Cortex of kidney (tissue), 1 donor: ENCODE data around the gene JSRP1.

Experiments used
- DNase-seq: peaks from one replicate; lab custom pipeline; 2025; lab: John Stamatoyannopoulos, UW

Gene JSRP1

GRCh38 chr19:2246801-2247361 is 9.3 kb downstream of the JSRP1 start:
- no peak for DNase-seq

GRCh38 chr19:2246014-2246620 is 10.1 kb downstream of the JSRP1 start:
- DNase-seq: no peak

- no peak for DNase-seq
Measured at GRCh38 chr19:2245273-2245672, 10.9 kb downstream of the JSRP1 start.

GRCh38 chr19:2244486-2244885 is 11.7 kb downstream of the JSRP1 start:
- no peak for DNase-seq

GRCh38 chr19:2244125-2244411 is 12.1 kb downstream of the JSRP1 start:
- no peak for DNase-seq

GRCh38 chr19:2243274-2244124 is 12.7 kb downstream of the JSRP1 start:
- no peak for DNase-seq

GRCh38 chr19:2242816-2243215 is 13.4 kb downstream of the JSRP1 start:
- DNase-seq: no peak

GRCh38 chr19:2242092-2242537 is 14.1 kb downstream of the JSRP1 start:
- DNase-seq: no peak

- no peak for DNase-seq
Measured at GRCh38 chr19:2240881-2241760, 15.1 kb downstream of the JSRP1 start.

GRCh38 chr19:2239771-2240770 is 16.1 kb downstream of the JSRP1 start:
- no peak for DNase-seq

- DNase-seq: no peak
Measured at GRCh38 chr19:2239173-2239572, 17.0 kb downstream of the JSRP1 start.

GRCh38 chr19:2237869-2238153 is 18.4 kb downstream of the JSRP1 start:
- DNase-seq: no peak

GRCh38 chr19:2237051-2237868 is 19.0 kb downstream of the JSRP1 start:
- no peak for DNase-seq

GRCh38 chr19:2236314-2237050 is 19.7 kb downstream of the JSRP1 start, which contains the start of the genes PLEKHJ1 and SF3A2:
Gene PLEKHJ1, minus strand, starts transcription at chr19:2236329. Its CDS starts 81 bp downstream, at chr19:2236248.
Gene SF3A2, plus strand, starts transcription at chr19:2236824. Its CDS starts 6,595 bp downstream, at chr19:2243419.
- DNase-seq: peak; percentile 79

GRCh38 chr19:2236064-2236313 is 20.2 kb downstream of the JSRP1 start:
- DNase-seq: no peak

GRCh38 chr19:2235381-2236063 is 20.7 kb downstream of the JSRP1 start:
- no peak for DNase-seq

- DNase-seq: no peak
Measured at GRCh38 chr19:2234996-2235380, 21.2 kb downstream of the JSRP1 start.

- DNase-seq: no peak
Measured at GRCh38 chr19:2233601-2234280, 22.5 kb downstream of the JSRP1 start.
